HG03135 (cell line): ENCODE data around the gene KLHL14.
A peak's percentile ranks its signal among the peaks of the same experiment; 100 is the strongest.

Experiments used
- ATAC-seq: cut with Tn5 transposase; IDR thresholded peaks from one replicate; pipeline ENCODE4 v1.9.1; 2021; ENCODE audit warnings: mild to moderate bottlenecking, moderate library complexity; ENCODE audit not compliant: unreplicated experiment

KLHL14 gene

DNA sequence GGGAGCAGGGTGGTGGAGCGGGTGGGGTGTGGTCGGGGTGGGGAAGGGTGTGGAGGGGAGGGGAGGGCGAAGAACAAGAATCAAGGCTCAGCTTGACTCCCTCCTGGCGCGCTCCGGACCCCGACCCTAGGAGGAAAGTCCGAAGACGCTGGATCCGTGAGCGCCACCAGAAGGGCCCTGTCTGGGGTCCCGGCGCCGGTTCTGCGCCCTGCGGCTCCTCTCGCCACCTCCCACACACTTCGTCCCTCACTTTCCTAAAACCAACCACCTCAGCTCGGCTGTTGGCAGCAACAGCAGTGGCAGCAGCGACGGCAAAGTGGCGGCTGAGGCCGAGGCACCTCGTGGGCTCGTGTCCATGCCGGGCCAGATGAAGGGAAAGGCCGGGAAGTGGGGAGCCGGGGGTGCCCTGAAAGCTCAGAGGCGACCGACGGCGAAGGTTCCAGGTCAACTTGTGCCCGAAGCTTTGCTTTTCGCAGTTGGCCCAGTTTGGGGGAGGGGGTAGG is 2.1 kb downstream of the KLHL14 start:
- ATAC-seq, result no peak

DNA sequence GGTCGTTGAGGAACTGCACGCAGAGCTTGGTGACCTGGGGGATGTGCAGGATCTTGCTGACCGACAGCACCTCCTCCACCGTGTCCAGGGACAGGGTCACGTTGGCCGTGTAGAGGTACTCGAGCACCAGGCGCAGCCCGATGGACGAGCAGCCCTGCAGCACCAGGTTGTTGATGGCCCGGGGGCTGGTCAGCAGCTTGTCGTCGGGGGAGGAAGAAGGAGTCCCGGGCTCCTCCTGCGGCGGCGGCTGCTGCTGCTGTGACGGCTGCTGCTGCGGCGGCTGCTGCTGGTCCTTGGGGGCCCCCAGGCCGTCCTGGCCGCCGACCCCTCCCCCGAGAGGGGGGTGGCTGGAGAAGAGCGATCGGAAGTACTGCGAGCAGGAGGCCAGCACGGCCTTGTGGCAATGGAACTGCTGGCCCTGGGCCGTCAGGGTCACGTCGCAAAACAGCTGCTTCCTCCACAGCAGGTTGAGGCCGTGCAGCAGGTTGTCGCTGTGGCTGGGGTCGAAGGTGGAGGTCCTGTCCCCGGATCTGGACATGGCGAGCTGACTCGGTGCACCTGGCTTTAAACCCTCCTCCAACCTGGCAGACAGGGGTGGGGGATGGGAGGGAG is 2.7 kb downstream of the KLHL14 start:
- ATAC-seq, result no peak

DNA sequence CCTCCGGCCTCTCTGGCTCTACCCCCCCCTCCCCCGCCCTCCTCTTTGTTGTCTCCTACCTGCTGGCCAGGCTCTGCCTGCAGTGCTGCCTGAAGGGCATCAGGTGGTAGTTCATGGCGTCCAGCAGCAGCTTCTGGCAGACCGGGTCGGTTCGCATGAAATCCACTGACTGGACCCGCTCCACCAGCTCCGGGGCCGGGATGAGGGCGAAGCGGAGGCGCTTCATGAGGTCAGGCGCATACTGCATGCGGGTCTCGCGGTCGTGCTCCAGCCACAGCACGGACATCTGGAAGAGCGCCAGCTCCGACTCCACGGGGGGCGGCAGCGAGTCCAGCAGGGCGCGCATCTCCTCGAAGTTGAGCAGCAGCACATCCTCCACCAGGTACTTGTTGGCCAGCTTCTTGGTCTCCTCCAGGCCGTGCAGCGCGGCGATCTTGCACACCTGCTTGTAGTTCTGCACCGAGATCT is 3.2 kb downstream of the KLHL14 start:
- ATAC-seq, result no peak

DNA sequence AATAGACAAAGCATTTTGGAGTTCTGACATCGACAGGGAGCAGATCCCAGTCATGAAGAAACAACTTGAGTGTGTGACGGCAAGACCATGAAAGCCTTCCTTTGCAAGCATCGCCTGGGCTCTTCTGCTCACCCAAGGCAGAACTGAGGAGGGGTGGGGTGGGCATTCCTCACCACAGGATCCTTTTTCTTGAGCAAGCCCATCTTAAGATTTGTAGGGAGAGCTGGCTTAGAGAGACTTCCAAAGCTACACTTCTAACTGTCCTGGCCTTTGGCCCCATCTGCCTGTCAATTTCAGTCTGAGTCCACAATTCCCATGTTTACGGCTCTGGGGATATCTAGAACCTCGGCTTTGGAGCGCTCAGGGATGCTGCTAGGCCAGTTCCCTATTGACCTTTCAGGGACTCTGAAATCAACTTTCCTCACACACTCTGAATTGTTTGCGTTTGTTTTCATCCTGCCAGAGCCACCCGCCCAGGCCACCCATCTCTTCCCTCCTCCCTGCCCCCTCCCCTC is 3.7 kb downstream of the KLHL14 start:
- no peak for ATAC-seq

DNA sequence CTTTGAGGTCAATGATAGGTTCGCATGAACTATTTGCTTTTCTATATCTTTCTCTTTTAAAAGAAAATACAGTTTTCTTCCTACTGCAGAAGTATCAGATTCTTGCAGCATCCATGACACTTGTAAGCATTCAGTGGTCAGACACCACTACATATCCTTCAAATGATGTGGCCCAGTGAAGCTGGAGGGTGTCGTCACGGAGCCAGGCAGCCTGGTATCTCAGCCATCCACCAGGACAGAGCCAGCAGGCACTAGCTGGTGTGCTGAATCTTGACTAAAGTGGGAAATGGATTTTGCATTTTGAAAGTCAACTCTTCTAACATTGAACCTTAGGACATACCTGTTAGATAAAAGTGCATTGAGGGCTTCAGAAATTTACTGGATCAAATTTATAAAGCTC is 5.4 kb downstream of the KLHL14 start:
- no peak for ATAC-seq

DNA sequence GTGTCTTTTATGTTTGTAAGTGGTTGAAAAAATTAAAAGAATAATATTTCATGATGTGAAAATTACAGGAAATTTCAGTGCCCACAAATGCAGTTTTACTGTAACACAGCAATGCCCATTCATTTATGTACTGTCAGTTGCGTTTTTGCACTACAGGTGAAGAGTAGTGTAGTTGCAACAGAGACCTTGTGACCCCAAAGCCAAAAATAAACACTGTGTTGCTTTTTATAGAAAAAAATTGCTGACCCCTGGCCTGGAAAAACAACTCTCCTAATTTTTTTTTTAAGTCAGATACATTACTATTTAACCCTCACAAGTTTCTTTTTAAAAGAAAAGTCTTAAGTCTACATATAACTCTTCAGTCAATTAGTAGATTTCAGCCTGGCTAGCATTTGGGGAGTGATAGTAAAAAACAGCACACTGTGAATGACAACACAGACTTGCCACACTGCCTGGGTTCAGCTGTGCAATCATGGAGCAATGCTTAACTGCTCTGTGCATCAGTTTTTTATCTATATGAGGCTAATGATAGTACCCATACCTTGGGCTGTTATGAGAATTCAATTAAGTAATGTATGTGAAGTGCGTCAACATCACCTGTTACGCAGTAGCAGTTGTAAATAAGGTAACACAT is 8.1 kb downstream of the KLHL14 start:
- ATAC-seq, result no peak

DNA sequence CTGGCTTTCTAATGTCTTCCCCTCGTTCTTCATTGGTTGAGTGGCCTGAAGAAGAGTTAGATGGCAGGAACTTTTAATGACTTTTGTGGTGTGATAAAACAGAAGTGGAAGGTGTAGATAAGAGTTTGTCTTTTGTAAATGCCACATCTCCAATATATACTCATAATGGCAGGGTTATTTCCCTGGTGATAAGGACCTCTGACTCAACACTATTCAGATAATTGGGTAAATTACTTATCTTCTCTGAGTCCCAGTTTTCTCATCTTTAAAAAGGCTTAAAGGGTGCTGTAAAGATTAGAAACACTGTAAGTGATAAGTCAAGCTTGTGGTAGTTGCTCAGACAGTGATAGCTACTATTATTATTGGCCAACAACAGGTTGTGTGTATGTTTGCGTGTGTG is 9.5 kb downstream of the KLHL14 start:
- no peak for ATAC-seq

DNA sequence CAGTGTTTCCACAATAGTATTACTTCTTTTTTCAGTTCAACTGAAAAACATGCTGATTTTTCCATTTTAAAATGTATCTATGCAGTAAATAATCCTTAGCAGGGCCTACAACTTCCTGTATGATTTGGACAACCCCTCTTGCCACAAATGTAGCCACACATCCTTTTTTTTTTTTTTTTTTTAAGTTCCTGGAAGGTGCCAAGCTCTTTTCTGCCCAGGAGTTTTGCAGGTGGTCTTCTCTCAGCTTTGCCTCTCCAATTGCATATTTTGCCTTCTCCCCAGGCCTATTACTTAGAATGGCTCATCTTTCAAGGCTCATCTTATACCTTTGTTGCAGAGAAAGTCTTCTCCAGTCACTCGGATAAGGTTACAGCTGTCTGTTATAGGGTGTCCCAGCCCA is 11.6 kb downstream of the KLHL14 start:
- no peak for ATAC-seq

DNA sequence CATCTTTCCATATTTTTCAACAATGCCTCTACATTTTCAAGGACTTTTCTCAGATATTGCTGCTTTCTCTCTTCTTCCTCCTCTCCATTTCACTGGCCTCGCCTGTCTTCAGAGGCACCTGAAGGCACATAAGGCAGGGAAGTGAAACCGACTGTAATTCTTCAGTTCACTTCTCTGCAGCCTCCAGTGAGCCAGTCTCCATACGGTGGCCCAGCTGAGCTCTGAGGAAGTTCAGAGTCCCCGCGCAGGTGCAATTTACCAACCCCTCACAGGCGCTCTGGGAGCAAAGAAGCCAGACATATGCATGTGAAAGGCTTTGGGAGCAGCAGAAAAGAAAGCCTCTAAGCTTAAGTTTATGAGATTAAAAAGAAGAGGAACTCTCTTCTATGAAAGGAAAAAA is 12.4 kb downstream of the KLHL14 start:
- ATAC-seq, result peak; percentile 99

DNA sequence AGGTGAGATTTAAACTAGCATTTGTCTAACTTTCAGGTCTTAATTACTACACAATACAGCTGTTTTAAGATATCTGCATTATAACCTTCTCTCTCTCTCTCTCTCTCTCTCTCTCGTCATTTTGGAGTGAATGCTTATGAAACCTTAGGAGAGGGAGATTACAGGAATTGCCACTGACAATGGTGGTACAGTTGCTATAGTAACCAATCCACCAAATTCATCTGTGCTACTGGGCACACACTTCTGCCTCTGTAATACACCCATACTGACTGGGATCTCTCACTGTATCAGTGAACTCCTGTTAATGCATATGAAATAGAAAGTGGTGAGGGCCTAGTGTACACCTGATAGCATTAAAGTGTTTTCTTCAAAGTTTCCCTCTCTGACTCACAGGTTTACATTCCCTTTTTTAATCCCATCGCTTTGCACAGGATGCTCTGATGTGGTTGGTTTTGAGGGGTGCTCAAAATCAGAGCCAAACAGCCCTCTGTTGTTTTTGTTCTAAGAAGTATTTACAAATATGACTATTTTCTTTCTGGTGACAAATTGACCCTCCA is 13.1 kb downstream of the KLHL14 start:
- ATAC-seq, result no peak

DNA sequence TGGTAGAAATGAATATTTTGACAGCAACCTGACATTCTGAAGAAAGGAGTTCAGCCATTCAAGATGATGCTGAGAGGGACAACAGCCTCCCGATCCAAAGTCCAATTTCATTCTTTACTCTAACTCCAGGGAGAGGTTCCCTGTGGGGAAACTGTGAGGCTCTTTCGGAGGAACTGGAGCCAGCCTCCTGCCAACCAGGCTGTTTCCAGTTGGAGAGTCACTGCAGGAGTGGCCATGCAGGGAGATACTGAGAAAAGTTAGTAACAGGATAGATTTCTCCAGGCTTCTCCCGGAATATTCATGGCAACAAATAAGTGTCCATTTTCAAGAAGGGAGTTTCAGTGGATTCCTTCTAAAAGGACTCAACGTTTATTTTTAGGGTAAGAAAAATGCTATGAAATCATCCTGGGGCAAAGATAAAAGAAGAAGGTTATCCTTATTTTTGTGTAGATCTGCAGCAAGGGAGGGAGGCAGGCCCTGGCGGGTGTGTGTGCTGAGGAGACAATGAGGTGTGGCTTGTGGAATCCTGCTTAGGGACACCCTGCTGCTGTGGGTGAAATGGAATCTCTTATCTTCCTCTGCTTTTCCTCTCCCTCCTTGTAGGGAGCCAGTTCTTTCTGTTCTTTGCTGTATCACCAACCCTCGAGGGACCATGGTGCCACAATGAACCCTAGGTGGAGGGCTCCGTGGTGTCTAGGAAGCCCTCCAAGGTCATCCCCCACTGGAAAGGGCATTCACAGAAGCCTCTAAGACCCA is 18.1 kb downstream of the KLHL14 start:
- ATAC-seq, result no peak

DNA sequence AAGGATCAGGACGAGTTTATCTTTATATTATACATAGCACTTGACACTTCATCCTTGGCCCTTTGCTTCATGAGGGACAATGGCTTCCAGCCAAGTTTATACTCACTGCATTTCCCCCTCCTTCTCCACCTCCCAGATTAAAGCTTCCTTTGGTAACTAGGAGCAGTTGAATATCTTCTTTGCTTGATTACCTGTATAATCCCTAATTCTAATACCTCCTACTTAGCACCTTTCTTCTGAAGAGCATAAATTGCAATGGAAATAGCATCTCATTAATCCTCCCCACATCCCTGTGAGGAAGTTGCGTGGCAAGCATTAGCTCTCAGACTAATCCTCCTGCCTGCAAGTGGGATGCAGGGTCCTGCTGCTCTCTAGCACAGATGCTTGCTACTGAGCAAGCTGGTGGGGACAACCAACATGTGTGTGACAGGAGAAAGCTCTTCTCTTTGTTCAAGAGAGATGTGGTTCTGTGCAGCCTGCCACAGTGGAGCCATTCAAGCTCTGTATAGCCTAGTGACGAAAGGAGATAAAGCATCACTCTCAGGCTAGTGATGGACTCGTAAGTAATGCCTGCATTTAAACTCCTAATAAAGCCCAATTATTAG is 19.1 kb downstream of the KLHL14 start:
- ATAC-seq, result no peak

DNA sequence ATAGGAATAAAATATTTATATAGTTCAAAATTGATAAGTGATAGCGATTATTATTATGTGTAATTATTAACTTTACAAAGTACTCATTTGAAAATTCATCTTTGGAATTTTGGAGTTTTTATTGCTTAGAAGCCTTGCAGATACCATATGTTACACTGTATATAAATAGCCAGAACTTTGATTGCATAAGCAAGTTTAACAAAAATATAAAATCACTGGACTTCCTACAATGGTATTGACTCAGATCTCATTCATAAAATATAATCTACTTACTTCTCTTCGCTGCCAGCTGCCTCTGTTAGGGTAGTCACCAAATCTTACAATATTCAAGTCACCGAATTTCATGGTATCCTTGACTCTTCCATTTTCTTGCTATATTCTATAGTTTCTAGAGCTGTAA is 22.5 kb downstream of the KLHL14 start:
- no peak for ATAC-seq

DNA sequence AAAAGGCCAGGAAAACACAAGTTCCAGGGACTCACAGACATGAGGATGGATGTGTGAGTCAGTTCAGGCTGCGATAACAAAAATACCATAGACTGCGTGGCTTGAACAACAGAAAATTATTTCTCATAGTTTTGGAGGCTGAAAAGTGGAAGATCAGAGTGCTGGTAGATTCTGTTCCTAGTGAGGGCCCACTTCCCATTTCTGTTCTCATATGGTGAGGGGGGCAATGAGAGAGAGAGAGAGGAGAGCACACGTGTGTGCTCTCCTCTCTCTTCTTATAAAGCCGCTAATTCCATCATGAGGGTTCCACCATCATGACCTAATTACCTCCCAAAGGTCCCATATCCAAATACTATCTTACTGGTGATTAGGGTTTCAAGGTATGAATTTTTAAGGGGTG is 23.0 kb downstream of the KLHL14 start:
- ATAC-seq, result no peak

DNA sequence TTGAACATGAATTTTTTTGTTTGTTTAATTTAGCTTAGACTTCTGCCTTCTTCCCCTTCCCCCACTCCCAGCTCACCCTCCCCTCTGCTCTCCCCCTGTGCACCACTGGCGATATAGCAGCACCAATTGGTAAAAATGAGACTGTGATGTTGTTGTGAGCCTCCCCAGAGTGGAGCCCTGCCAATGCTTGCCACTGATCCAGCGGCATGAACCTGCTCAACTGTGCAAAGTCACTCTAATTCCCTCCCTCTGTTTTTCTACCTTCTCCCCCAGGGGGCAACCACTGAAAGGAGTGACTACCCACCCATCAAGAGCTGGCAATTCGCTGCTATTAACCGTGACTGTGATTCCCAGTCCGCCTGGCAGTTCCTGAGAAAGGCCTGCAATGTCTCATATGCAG is 30.2 kb downstream of the KLHL14 start:
- ATAC-seq, result no peak

DNA sequence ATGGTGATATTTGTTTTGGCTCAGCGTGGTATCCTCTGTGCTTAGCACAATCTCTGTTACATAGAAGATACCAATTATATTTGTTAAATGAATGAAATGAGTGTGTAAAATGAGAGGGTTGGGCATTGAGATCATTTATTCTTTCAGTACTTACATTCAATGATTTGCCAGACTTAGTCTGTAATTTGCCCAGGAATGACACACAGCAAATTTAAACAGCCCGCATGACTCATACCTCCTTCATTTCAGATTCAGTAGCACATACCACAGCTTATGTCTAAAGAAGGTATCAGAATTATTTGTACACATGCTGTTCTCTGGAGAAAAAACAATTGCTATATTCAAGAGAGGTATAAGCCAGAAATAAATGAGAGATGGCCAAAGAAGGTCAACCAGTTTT is 37.0 kb downstream of the KLHL14 start:
- no peak for ATAC-seq

DNA sequence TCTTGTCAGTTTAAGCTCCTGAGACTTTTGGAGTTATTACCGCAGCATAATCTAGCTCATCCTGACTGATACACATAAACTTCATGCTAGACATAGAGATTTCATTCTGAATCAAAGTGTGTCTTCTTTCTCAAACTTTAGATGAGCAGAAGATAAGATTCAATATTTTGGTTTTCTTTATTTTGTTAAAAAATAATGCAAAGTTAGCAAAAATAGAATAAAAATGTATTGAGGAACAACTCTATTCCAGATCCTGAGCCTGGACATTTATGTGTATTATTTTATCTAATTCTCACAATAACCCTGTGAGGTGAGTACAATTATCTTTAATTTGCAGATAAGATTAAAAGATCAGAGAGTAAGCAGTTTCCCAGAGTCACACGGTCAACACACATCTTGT is 38.4 kb downstream of the KLHL14 start:
- ATAC-seq, result no peak

DNA sequence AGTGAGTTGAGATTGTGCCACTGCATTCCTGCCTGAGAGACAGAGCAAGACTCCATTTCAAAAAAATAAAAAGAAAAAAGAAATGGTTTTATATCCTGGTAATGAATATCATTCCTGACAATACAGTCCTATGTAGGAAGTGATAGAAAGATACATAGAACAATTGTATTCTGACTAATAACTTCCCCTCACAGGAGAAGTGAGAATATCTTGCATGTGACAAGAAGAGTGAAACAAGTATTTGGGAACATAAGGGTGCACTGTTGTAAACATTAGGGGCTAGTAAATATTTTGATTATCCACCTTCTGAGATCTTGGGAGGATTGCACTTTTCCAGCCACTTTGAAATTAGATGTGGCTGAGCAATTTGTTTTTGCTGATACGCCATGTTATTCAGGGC is 40.7 kb downstream of the KLHL14 start:
- no peak for ATAC-seq

DNA sequence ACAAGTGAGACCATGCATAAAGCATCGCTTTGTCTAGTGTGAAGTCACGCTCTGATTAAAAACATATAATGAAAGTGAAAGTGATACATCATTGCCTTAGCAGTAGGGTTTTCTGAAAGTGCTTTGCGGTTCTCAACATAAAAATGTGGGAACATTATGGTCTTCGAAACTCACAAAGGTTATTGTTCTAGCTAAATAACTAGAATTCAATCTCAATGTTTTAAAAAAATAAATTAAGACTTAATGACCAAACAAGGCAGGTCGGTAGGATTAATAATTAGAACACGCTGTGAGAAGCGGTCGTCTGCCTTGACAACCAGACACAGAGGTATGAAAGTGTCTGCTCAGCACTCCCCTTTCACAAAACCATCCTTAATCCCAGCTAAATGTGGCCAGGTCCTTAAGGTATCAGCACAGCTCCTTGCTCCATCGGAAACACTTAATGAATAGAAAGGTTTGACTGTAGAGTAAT is 42.2 kb downstream of the KLHL14 start:
- ATAC-seq, result peak; percentile 92

DNA sequence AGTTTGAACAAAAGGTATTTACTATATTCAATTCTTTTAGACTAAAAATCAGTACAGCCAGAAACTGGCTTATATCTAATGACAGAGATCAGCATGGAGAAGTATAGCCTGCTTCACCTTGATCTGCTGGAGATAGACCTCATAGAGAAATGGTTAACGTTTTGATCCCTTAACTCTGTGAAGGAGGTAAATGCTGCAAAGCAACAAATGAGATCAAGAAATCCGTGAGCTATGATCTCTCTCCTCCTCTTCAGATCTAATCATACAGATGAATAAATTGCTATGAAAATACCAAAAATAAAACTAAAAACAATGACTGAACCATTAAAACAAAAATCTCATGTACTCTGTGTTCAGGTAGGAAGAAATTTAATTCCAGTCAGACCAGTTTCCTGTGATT is 42.8 kb downstream of the KLHL14 start:
- no peak for ATAC-seq
